HG03064 (cell line): ENCODE data around the gene BCAS4.

ENCODE experiments used
- ATAC-seq: cut with Tn5 transposase; IDR thresholded peaks from one replicate; pipeline ENCODE4 v1.9.1; 2021; ENCODE audit warnings: low read depth; ENCODE audit not compliant: unreplicated experiment

The BCAS4 gene

DNA sequence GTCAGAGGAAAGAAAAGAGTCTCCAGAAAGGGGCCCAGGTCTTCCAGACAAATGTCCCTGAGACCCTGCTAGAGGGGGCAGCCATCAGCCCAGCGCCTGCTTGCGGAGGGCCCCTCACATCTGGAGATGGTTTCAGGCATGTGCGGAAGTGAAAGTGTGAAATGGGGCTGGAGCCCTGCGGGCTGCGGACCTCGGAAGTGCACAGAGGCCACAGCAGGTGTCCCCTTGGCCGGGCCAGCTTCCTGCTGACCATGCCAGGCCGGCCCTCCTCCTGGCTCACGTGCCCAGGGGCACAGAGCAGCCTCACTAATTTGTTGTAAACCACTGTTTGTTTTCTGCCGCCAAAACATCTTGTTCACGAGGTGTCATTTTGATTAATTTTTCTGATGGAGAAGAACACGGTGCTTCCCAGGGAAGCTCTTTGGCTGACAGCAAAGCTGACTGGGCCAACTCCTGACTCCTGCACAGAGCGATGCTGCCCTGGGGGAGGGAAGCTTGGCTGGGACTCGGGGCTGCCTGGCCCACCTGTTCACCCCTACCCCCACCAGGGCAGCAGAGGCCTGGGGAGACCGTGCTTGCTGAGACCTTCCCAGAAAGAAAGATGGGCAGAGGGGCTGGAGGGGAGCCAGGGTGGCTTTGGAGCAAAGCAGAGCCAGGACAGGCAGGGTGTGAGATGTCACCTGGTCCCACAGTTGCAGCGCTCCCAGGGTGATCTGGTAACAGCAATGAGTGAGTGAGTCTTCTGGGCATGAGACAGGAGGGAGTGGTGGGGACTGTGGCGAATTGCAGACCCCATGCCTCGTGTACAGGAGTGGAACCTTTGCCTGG lies 54.2 kb downstream of the BCAS4 start:
- ATAC-seq: no peak

DNA sequence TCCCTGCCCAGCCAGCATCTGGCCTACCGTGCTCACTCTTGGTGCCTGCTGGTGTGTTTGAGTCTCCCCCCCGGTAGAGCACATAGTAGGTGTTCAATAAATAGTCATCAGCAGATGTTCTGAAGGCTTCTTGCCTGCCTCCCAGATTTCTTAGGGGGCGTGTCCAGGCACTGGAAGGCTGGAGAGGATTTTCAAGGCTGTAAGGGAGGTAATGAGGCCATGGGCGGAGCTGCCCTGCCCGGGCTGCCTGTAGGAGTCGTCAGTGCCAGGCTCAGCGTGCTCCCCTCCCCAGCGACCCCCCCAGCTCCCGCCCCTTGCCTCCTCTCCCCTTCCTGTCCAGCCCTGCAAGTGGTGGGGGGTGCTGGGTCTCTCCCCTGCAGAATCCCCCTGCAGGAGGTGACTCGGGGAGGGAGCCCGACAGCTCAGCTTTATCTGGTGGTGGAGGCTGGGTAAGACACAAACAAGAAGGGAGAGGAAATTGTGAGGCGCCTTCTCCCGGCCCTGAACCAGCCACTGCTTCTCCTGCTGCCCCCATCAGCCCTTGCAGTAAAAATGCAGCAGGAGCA lies 55.9 kb downstream of the BCAS4 start:
- no peak for ATAC-seq

DNA sequence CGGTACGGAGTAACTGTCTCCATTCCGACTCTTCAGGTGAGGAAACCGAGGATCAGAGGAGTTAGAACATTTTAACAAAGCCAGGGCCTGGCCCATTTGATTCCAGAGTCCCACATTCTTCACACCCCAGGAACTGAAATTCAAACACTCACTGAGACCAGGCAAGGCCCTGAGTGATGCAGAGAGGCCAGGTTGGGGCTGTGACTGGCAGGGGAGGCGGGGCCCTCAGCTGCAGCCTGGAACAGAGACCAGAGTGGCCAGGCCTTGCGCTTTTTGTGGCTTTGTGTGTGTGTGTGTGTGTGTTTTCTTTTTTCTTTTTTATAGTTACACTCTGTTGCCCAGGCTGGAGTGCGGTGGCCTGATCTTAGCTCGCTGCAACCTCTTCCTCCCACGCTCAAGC lies 57.2 kb downstream of the BCAS4 start:
- ATAC-seq: no peak

DNA sequence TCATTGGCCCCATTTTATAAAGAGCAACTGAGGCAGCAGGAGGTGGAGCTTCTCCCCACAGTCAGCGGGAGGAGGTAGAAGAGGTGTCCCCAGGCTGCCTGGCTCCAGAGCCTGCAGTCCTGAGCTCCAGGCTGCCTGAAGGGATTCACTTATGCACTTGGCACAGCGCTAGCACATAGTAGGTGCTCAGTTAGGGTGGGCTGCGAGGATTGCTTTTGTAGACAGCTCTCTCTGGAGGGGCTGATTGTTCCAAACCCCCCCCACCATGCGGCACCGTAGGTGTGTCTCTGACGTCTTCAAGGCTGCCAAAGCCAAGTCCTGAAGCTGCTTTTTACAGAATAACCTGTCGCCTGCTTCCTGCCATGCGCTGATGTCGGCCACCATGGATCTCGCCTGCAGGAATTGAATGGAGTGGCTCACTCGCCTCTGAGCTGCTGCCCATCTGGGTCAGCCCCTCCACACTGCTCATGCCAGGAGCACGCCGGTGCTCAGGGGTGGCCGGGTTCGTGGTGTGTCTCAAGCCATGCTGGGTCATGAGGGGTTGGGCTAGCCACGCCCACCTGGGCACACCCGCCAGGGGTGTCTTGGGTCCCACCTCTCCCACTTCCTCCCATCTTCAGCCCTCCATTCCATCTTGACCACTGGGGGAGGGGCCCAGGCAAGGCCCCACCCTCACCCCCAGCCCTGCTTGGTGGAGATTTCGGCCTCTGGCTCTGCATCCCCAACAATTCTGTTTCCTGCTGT lies 59.8 kb downstream of the BCAS4 start:
- ATAC-seq: no peak

DNA sequence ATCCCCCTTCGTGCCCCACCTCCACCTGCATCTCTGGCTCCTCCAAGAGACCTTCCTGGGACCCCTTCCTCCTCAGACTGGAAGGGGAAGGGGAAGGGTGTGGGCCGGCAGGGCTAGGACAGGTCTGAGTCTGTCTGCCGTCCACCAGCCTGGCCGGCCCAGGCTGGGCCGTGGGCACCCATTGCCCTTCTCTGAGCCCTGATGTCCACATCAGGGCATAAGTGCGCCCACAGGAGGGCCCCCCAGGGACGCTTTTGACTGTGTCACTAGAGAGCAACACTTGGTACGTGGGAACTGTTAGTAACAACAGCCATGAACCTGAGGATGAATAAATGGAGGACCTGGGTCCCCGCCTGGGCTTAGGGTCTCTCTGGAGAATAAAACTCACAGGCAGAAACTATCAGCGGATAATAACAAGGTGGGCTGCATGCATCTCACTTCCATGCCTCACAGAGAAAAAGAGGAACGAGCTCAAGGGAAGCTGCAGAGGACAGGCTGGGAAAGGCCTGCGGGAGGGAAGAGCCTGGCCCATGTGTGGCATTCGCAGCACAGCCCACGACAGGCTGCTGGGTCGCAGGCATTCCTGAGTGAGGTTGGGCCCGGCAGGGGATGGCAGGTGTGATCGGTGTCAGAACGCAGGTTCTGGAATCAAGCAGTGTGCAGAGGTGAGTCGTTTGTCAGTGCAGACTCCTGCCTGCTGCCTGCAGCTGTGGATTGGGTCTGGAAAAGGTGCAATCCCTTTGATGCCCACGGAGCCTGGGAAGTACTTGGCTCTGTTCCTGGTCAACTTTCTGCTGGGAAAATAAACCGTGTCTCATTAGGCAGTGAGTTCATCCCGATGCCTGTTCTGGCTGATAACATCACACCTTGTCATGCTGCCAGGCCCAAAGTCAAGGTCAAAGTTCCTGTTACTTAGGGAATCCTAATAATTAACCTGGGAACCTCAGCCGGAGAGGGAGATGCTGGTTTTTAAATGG lies 60.9 kb downstream of the BCAS4 start:
- ATAC-seq: no peak

DNA sequence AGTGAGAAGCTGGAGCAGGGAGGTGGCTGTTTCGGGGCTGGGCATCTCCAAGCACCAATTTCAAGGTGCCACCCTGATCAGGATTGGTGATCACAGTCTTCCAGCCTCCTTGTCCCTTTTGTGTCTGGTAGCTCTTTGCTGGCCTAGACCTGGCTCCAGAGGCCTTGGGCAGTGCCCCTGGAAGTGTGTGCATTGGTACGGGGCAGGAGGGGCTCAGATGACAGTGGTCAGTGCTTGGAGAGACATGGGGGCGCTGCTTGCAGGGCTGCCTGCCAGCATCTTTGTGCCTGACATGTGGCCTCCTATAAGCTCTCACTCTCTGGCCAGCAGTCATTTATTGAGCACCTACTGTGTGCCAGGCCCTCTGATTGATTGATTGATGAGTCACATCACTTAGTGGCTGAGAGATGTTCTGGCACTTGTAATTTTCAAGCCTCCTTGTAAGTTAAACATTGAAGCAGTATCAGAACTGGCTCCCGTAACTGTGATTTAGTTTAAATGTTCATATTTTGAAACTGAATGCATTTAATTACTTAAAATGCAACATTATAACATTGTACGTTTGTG lies 61.7 kb downstream of the BCAS4 start:
- ATAC-seq: no peak

DNA sequence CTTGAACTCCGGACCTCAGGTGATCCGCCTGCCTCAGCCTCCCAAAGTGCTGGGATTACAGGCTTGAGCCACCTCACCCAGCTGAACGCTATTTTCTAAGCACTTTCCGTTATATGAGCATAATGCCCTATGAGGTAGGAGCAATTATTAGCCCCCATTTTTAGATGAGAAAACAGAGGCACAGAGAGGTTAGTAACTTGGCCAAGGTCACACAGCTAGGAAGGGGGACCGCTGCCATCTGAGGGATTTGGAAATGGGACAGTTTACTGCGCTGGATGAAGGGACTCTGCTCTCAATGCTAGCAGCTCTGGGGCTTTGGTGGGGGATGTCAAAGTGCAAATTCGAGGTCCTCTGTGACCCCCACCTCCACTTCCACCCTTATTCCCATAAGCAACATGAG lies 62.5 kb downstream of the BCAS4 start:
- no peak for ATAC-seq

DNA sequence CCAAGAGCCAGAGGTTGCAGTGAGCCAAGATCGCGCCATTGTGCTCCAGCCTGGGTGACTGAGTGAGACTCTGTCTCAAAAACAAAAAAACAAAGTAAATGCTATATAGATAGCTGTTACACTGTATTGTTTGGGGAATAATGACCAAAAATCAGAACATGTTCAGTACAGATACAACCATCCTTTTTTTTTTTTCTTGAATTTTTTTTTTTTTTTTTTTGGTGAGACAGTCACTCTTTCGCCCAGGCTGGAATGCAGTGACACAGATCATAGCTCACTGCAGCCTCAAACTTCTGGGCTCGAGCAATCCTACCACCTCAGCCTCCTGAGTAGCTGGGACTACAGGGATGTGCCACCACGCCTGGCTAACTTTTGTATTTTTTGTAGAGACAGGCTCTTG lies 63.7 kb downstream of the BCAS4 start:
- no peak for ATAC-seq

DNA sequence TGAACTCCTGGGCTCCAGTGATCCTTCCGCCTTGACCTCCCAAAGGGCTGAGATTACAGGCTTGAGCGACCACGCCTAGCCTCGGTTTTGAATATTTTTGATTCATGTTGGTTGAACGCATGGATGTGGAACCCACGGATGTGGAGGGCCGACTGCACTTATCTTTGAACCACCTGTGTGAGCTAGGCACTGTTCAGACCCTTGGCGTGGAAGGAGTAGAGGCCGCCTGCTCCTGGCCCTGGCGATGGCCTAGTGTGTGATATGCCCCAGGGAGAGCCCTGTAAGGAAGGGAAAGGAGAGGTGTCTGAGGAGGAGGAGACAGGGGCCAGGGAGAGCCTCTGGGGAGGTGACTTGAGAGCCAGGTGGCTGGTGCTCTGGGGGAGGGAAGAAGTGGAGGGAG lies 64.3 kb downstream of the BCAS4 start:
- ATAC-seq: no peak

DNA sequence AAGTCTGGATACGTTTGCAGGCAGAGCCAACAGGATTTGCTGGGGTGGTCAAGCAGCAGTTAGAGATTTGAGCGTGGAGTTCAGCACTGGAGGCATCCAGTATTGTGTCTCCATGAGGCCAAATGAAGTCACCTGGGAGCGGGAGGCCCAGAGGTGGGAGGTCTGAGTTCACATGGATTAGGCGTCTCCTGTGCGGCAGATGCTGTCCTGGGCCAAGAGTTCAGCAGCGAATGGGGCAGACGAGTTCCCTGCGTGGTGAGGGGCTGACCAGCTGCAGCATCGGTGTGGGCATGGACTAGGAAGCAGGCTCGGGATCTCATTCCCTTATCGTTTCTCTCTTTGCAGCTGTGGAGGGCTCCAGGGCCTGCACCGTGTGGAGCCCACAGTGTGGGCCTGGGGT lies 66.2 kb downstream of the BCAS4 start:
- no peak for ATAC-seq

DNA sequence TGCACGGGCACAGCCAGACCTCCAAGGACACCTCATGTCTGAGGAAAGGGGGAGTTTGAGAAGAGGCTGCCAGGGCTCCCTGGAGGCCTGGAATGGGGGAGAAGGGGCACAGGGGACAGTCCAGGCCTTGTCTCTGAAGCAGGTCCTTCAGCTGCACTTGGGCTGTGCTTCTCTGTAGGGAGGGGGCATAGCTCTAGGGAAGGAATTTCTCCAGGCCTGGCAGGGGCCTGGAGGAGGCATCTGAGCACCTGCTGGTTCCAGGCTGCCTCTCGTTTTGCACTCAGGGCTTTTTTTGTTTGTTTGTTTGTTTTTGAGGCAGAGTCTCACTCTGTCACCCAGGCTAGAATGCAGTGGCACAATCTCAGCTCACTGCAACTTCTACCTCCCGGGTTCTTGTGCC lies 67.7 kb downstream of the BCAS4 start:
- no peak for ATAC-seq

DNA sequence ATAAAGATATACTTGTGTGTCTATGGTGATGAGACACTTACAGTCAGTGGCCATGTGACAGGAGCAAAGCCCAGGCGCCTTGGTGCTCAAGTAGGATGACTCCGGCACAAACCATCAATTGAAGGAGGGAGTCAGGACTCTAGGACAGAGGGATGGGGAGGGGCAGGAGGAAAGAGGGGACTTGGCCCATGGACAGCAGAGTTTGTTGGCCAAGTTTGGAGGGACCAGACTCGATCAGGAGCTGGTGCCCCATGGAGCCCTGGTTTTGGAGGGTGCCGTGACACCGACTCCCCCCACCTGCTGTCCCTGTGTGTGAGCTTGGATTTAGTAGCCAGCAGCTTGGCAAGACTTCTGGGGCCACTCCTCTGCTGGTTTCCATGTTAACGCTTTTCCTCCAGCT lies 70.3 kb downstream of the BCAS4 start:
- ATAC-seq: no peak

DNA sequence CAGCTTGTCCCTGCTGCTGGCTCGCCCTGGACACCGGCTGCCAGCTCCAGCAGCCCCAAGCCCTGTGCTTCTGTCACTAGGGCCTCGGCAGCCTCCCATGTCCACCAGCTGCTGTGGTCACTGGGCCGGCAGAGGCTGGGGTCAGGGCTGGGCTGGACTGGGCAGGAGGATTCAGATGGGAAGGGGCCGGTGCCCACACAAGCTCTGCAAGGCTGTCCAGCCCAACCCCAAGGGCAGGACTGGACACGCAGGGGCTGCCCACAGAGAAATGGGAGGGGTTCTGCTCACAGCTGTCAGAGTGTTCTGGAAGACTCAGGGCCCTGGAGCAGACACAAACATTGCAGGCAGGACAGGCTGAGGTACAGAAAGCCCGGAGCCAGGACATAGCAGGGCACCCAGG lies 70.7 kb downstream of the BCAS4 start:
- no peak for ATAC-seq

DNA sequence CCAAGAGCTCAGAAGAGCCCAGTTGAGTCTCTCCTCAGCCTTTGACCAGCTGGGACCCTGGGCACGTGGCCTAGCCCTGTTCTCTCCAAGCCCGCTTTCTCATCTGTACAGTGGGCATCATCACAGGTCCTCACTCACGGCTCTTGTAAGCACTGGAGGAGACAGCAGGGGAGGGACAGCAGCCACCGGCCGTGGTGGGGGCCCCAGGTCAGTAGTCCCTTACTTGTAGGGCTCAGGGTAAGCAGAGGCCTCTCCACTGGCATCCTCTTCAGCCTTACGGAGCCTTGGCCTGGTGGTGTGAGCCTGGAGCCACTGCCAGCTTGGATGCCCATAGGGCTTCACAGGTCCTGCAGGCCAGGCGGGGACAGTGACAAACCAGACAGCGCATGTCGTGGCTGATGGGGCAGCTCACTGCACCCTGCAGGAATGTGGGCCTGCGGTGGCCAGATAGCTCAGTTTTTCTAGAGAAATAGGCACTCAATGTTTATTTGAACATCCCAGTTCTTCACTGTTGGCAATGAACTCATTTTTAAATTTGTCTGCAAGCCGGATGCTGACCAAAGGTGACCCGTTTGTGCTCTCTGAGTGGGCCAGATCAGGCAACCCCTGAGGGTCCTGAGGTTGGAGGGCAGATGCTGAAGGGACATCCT lies 71.3 kb downstream of the BCAS4 start:
- no peak for ATAC-seq

DNA sequence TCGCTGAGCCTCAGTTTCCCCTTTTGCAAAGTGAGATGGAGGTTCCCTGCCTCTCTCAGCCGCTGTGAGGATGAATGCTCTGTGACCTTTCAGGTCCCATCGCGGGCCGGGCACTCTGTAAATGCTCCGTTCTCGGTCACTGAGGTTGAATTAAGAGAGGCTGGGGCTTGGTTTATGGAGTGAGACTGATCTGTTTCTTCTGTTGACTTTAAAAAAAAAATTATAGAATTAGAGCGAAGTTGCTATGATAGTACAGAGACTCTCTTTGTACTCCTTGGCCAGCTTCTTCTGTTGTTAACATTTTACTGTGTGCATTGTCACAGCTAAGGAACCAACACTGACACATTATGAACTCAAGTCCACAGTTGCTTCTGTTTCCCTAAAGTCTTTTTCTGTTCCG lies 72.0 kb downstream of the BCAS4 start:
- no peak for ATAC-seq

DNA sequence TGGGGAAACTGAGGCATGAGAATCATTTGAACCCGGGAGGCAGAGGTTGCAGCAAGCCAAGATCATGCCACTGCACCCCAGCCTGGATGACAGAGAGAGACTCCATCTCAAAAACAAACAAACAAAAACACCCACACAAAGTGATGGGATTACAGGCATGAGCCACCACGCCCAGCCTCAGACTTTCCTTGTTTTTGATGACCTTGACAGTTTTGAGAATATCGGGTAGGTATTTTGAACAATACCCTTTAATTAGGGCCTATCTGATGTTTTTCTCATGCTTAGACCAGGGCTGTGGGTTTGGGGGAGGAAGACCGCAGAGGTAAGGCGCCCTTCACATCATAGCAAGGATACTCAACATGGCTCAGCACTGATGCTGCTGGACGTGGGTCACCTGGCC lies 72.9 kb downstream of the BCAS4 start:
- ATAC-seq: no peak

DNA sequence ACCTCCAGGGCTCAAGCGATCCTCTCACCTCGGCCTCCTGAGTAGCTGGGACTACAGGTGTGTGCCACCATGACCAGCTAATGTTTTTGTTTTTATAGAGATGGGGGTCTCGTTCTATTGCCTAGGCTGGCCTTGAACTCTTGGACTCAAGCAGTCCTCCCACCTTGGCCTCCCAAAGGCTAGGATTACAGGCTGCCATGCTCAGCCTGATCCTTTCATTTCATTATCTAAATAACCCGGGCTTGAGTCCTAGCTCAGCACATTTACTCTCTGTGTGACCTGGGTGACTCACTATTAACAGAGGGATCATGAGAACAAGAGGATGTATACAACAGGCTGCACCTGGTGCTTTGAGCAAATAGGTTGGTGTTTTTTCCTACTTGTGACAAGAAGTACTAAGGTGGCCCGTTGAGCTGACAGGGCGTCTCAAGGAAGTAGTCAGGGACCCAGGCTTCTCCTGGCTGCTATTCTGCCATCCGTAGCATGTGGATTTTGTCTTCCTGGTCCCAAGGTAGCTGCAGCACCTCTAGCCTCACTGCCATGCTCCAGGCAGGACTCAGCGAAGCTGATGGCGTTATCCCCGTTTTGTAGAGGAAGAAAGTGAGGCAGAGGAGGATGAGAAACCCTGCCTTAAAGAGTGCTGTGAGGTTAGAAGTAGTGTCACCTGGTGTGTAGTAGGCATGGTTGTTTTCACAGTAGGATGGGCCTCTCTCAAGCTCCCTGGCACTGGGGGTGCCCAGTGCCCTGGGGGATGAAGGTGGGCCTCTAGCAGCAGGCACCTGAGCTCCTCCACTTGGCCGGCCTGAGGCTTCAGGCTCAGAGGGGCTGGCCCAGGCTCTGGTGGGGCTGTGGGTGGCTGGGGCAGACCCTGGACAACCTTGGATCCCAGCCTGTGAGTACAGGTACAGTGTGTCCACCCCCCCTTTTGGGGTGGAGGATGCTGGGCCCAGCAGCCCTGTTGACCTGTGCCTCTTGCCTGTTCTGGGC lies 73.9 kb downstream of the BCAS4 start:
- ATAC-seq: no peak

DNA sequence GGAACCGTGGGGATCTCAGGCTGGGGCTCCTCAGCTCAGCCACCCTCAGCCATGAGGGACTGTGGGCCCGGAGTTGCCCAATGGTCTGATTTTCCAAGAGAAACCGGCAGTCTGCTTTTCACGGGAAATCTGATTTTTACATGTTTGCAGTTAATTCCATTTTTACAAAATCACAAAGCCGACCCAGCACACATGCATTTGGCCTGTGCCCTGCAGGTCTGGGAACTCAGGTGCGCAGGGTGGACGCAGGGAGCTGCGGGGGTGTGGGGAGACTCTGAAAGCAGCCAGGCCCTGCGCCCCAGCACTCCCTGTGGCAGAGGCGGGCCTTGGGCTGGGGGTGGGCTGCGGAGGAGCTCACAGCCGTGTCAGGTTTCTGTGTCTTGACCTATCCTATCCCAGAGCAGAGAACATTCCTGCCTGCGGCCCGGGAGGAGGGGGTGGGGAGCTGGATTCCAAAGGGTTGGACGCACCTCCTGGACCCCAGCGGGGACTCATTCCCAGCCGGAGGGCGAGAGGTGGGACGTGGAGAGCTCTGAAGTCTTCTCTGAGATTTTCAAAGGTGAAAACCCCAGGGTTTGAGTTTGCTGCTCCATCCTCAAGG lies 75.8 kb downstream of the BCAS4 start:
- no peak for ATAC-seq
